ENCODE results near the gene TEAD2.

- TF ChIP-seq, protein P1, sequence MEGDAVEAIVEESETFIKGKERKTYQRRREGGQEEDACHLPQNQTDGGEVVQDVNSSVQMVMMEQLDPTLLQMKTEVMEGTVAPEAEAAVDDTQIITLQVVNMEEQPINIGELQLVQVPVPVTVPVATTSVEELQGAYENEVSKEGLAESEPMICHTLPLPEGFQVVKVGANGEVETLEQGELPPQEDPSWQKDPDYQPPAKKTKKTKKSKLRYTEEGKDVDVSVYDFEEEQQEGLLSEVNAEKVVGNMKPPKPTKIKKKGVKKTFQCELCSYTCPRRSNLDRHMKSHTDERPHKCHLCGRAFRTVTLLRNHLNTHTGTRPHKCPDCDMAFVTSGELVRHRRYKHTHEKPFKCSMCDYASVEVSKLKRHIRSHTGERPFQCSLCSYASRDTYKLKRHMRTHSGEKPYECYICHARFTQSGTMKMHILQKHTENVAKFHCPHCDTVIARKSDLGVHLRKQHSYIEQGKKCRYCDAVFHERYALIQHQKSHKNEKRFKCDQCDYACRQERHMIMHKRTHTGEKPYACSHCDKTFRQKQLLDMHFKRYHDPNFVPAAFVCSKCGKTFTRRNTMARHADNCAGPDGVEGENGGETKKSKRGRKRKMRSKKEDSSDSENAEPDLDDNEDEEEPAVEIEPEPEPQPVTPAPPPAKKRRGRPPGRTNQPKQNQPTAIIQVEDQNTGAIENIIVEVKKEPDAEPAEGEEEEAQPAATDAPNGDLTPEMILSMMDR (IDR thresholded peaks at IDR 0.05) = no peak
- TF ChIP-seq POLR2A (IDR thresholded peaks at IDR 0.05) = no peak
These were observed 12.6 kb upstream of the TEAD2 start for GRCh38 chr19:49374665-49375434.

Measured in adrenal gland (tissue), 5 donors.